Activated naive CD8-positive, alpha-beta T cell treated with anti-CD3 and anti-CD28 coated beads, Interleukin-2, amount 50 U/mL, for 16 hours (primary cell): Measurements from ENCODE around the gene CSTB.

Experiments
- DNase-seq: peaks from one replicate; pipeline ENCODE4 v3.0.0-alpha.2; 2020; ENCODE audit warnings: low read depth, low spot score

Gene CSTB

GRCh38 chr21:43750339-43751033 lies 25.6 kb downstream of the CSTB start:
- no peak for DNase-seq

- DNase-seq: no peak
Measured at GRCh38 chr21:43749651-43750262, 26.4 kb downstream of the CSTB start.

- no peak for DNase-seq
Measured at GRCh38 chr21:43748622-43749021, 27.5 kb downstream of the CSTB start.

GRCh38 chr21:43745772-43746517 lies 30.2 kb downstream of the CSTB start:
- DNase-seq: no peak

- no peak for DNase-seq
Measured at GRCh38 chr21:43744725-43745124, 31.4 kb downstream of the CSTB start.

DNA sequence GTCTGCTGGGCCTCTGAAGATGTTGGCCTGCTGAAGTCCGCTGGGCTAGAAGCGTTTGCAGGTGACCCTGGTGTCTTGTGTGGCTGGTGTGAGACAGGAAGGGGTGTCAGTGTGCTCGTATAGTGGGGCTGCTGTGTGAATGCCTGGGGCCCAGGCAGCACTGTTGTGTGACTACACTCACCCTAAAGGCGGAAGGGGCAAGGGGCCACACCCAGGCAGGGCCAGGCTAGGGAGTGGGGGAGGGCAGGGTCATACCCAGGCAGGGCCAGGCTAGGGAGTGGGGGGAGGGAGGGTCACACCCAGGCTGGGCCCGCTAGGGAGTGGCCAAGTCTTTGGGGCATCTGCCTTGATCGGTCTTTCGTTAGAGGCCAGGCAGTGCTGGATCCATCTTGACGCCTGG lies 32.2 kb downstream of the CSTB start:
- no peak for DNase-seq

DNA sequence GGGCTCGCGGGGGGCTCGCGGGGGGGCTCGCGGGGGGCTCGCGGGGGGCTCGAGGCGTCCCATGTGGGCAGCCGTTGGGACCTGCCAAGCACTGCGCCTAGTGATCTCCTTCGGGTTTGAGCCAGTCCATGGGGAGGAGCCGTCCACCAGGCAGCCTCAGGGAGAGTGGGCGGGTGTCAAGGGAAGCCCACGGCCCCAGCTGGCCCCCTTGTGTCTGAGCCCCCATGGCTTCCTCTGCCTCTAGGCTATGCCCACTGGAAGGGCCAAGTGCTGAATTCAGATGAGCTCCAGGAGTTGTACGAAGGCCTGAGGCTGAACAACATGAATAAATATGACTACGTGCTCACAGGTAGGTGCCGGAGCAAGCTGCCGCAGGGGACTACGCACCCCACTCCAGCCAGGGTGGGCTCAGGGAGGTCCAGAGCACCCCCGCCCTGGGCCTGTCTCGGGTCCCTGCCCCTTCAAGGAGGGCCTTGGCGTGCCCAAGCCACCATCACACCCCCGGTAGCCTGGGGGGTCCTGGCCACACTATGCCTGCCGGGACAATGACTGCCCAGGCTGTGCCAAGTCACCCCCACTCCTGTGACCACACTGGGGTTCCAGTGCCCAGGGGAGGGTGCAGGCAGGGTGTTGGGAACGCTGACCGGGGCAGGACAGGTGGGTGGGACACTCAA lies 34.5 kb downstream of the CSTB start:
- no peak for DNase-seq

- DNase-seq: no peak
Measured at GRCh38 chr21:43740497-43741156, 35.5 kb downstream of the CSTB start.

GRCh38 chr21:43739621-43740435 lies 36.3 kb downstream of the CSTB start:
- DNase-seq: no peak

DNA sequence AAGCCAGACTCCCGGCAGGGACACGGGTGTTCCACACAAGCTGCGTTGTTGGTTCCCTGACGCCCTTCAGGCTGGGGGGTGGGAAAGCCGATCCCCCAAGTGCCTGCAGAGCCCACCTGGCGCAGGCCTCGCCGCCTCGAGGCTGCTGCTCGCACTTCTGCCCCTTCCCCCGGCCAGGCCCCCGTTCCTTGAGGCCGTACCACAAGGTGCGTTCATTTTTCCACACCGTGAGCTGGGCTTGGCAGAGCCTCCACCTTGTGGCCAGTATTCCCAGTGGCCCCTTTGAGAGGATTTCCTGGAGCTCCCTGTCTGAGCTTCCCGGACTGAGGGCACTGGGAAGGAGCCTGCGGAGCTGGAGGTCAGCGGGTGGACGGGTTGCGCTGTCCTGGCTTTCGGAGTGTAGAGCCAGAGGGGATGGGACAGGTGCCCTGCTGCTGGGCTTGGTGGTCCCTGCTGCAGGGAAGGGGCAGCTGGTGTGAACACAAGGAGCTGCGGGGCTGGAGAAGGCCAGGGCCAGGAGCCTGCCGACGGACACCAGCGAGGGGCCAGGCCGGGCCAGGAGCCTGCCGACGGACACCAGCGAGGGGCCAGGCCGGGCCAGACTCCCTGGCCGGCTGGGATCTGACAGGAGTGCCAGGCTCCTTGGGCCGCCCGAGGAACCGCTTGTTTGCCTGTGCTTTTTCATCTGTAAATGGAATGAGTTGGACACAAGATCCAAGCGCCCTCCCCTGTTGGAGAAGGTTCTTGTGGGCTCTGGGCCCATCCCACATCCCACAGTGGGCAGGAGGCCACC lies 38.8 kb downstream of the CSTB start:
- no peak for DNase-seq

DNA sequence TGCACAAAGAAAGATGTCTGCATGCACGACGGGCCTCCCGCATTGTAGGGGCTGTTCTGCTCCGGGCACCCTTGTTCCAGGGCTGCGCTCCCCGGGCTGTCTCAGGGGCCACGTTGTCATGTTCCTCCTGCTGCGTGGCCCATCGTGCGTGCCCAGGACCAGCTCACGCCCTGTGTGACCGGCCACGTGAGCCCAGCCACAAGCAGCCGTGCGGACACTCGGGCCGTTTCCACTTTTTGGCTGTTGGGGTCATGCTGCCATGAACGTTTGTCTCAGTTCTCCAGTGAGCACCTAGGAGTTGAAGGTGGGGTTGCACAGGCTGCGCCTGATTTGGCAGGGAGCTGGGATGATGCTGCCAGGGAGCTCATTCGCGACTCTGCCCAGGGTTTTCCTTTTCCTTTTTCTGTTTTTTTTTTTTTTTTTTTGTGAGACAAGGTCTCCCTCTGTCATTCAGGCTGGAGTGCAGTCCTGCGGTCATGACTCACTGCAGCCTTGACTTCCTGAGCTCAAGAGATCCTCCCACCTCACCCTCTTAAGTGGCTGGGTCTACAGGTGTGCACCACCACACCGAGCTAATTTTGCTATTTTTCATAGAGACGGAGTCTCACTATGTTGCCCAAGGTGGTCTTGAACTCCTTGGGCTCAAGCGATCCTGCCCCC lies 39.8 kb downstream of the CSTB start:
- DNase-seq: no peak

DNA sequence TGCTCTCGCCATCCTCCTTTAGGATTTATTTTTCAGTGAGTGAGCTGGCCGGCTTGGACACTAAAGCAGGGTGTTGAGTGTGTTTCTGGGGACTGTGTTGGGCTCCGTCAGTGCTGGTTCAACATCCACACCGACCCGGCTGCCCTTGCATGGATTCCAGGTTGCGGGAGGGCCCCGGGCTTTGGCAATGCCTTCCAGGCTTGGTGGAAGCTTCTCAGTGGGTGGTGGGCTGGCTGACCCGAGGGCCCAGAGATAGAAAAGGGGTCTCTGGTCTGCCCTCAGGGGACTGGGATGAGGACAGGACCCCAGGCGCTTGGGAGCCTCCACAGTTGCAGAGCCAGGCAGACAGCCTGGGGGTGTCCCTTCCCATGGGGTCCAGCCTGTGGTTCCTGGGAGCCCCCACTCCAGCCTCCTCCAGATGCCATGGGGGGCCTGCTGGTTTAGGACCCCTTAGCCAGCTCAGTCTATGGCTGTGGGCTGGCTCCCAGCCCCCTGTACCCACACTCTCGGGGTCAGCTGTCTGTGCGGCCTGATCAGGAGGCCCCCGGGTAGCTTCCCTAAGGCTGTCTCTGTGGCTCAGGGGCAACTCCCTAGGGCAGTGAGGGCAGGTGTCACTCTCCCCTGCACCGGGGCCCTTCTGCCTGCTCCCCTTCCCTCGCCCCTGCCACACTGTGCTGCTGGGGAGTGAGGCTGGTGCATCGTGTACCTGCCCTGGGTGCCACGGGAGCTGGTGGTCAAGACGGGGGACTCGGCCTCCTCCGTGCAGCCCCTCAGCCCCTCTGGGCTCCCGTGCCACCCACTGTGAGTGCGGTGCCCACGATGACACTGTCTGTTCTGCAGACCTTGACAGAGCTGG lies 40.6 kb downstream of the CSTB start:
- no peak for DNase-seq

GRCh38 chr21:43734928-43735229 lies 41.2 kb downstream of the CSTB start:
- no peak for DNase-seq

DNA sequence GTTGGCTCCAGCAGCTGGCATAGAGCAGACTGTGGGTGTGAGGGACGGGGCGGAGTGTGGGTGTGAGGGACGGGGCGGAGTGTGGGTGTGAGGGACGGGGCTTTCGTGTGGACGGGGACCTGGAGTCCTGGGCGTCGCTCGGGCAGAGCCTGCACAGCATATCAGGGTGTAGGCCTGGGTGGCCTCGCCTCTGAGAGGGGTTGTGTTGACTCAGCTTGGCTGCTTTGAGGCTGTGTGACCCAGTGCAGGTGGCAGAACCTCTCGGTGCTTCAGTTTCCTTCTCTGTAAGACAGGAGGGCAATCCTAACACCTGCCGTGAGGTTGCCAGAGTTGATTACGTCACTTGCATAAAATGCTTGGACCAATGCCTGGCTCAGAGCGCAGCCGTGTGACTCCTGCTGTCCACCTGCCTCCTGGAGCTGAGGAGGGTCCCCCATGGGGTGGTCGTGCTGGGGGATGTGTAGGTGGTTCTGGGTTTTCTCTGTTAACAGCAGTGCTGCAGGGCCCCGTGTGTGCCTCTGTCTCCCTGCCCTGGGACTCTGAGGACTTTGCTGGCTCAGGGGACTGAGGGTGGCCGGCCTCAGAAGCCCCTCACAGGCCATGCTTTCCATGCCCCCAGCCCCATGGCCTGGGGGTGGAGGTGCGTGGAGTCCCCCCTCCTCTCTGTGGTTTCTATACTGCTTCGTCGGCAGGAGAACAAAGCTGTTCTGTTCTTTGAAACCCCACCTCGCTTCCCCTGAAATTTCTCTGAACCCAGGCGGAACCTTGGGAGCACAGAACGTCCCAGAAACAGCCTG lies 41.8 kb downstream of the CSTB start:
- no peak for DNase-seq

DNA sequence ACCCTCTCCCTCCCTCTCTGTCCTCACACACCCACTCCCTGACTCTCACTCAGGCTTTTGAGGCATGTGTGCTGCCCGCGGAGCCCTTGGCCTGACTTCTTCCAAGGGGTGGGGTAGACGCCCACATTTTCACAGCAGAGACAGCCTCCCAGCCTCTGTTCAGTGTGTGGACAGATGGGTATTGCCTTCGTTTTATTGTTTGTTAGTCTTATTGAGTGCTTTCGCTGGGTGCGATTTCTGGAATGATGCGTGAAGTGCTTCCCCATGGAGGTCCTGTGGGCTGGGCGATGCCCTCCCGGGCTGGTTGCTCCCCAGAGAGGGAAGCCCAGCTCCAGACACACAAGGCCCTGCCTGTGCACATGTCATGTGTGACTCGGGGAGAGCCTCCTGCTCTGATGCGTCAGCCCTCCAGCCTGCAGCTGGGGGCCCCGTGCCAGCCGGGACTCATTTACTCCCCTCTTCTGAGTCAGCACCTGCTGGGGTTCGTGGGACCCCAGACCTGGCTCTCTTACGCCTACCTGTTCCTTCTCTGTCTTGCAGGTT lies 42.5 kb downstream of the CSTB start:
- DNase-seq: no peak

DNA sequence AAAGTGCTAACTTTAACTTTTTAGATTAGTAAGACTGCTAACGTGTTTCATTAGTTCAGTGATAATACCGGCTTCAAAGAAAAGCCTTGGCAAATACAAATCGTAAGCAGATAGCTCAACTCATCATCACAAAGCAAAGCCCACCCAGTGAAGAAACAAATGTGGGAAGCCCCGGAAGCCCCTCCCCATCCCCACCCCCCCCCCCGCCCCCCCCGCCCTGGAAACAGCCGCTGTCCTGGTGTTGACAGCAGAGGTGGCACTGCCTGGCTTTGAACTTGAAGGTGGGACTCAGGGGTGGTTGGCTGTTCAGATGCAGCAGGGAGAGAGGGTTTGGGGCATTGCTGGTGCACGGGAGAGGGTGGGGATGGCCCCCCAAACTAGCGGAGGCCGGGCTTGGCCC lies 43.0 kb downstream of the CSTB start:
- no peak for DNase-seq

- DNase-seq: no peak
Measured at GRCh38 chr21:43731891-43732711, 44.0 kb downstream of the CSTB start.
